IMR-90 (cell line): ENCODE data around the gene FAM168B.

Experiments
- CTCF ChIP-seq: conservative IDR thresholded peaks from 2 replicates; pipeline ENCODE4 v1.5.1; 2012; ENCODE audit warnings: mild to moderate bottlenecking, low read depth, low read length, improper control_type of control experiment
- ELK1 ChIP-seq: fragments of 150-350 bp; IDR thresholded peaks from 2 replicates; pipeline ENCODE4 v1.6.1; 2016; ENCODE audit warnings: low read depth, mild to moderate bottlenecking, low read length, moderate library complexity, borderline replicate concordance
- POLR2A ChIP-seq: IDR thresholded peaks from 2 replicates; pipeline ENCODE4 v1.6.1; 2012; ENCODE audit warnings: mild to moderate bottlenecking, low read depth, low read length
- RCOR1 ChIP-seq: IDR thresholded peaks from 2 replicates; pipeline ENCODE4 v1.6.1; 2012; ENCODE audit warnings: mild to moderate bottlenecking, low read length, improper control_type of control experiment; ENCODE audit not compliant: insufficient replicate concordance

- no peak for TF ChIP-seq CTCF
- no peak for TF ChIP-seq RCOR1
- no peak for TF ChIP-seq ELK1
- no peak for TF ChIP-seq POLR2A
These were observed 84.3 kb downstream of the FAM168B start for GRCh38 chr2:131008967-131009366.
